HL-60 (cell line): ENCODE data around the gene TMUB1.

Source experiments
- DNase-seq, 2 experiments: peaks; one replicate each; pipeline ENCODE4 v3.0.0-alpha.2; 2010 to 2020; ENCODE audit warnings: low read depth in 1 of 2, low spot score in 1 of 2
- H3K27ac ChIP-seq: fragments of 250-450 bp; sonication (Bioruptor Pico); replicated peaks from 2 replicates; pipeline ENCODE4 v1.5.1; 2020; ENCODE audit warnings: mild to moderate bottlenecking, moderate library complexity
- H3K27me3 ChIP-seq: fragments of 250-450 bp; sonication (Bioruptor Pico); 2 replicates; pipeline ENCODE4 v1.5.1; 2021; ENCODE audit warnings: mild to moderate bottlenecking, moderate library complexity; ENCODE audit not compliant: insufficient read depth, poor library complexity, severe bottlenecking
- H3K4me3 ChIP-seq: replicated peaks from 2 replicates; pipeline ENCODE4 v1.5.1; 2011; ENCODE audit warnings: mild to moderate bottlenecking, control low read depth, low read length; ENCODE audit not compliant: insufficient read depth
- CTCF ChIP-seq: IDR thresholded peaks from one replicate; pipeline ENCODE4 v1.5.1; 2011; ENCODE audit warnings: low read length, control low read depth, inconsistent platforms; ENCODE audit not compliant: insufficient read depth
- GABPA ChIP-seq: IDR thresholded peaks from 2 replicates; pipeline ENCODE4 v1.6.1; 2012; ENCODE audit warnings: low read depth
- POLR2AphosphoS5 ChIP-seq: IDR thresholded peaks from 2 replicates; pipeline ENCODE4 v1.6.1; 2012; ENCODE audit warnings: low read depth
- REST ChIP-seq: IDR thresholded peaks from 2 replicates; pipeline ENCODE4 v1.6.1; 2012; ENCODE audit warnings: low read depth; ENCODE audit not compliant: insufficient replicate concordance
- SPI1 ChIP-seq: IDR thresholded peaks from 2 replicates; pipeline ENCODE4 v1.6.1; 2012; ENCODE audit warnings: low read depth, mild to moderate bottlenecking, borderline replicate concordance

The TMUB1 gene

GRCh38 chr7:151080522-151081169 is 2.6 kb downstream of the TMUB1 start, which contains the start of gene FASTK:
Gene FASTK, minus strand, starts transcription at chr7:151080809. Its CDS starts 43 bp downstream, at chr7:151080766.
- Histone ChIP-seq H3K27me3 (no peaks in the 10 kb centered on the region), H3K4me3 (peak within 1 kb of the TSS; percentile 77), H3K27ac (peak within 1 kb of the TSS; percentile 97)
- peak; percentile 74; the same call in 1 of the 2 replicates for TF ChIP-seq POLR2AphosphoS5
- TF ChIP-seq CTCF: no peak
- peak; percentile 54 for TF ChIP-seq REST
- no peak for TF ChIP-seq GABPA
- no peak for TF ChIP-seq SPI1
- DNase-seq: peak in 1 of 2 experiments; percentile 89

GRCh38 chr7:151080067-151080521 is 3.2 kb downstream of the TMUB1 start:
- peak in 1 of 2 experiments; percentile 34 for DNase-seq
- Histone ChIP-seq H3K27me3 (no peaks in the 10 kb centered on the region), H3K4me3 (peak overlapping the region; percentile 77), H3K27ac (peak overlapping the region; percentile 97)
- 0 out of 2 replicates have a peak, but pooled peaks have one; percentile 13 for TF ChIP-seq POLR2AphosphoS5
- no peak for TF ChIP-seq CTCF

- peak overlapping the region; percentile 77 for H3K4me3 ChIP-seq
- peak overlapping the region; percentile 97; the same call in 1 of the 2 replicates for H3K27ac ChIP-seq
- no peak for DNase-seq
- H3K27me3 ChIP-seq: no peaks in the 10 kb centered on the region
- TF ChIP-seq SPI1 (no peak), POLR2AphosphoS5 (no peak), CTCF (no peak), REST (peak; percentile 30)
These were observed 3.9 kb downstream of the TMUB1 start for GRCh38 chr7:151079199-151079910.
